WI38 (cell line): ENCODE measurements around the gene NDUFA12.

Experiments
- H3K4me3 ChIP-seq: 2 replicates; pipeline ENCODE4 v1.5.1; 2011; ENCODE audit warnings: low read depth, mild to moderate bottlenecking, control low read depth, low read length
- TF ChIP-seq, protein P1 (sequence below): IDR thresholded peaks from 2 replicates; pipeline ENCODE4 v1.5.1; 2012; ENCODE audit warnings: low read depth, mild to moderate bottlenecking, control low read depth, low read length

Gene NDUFA12

DNA sequence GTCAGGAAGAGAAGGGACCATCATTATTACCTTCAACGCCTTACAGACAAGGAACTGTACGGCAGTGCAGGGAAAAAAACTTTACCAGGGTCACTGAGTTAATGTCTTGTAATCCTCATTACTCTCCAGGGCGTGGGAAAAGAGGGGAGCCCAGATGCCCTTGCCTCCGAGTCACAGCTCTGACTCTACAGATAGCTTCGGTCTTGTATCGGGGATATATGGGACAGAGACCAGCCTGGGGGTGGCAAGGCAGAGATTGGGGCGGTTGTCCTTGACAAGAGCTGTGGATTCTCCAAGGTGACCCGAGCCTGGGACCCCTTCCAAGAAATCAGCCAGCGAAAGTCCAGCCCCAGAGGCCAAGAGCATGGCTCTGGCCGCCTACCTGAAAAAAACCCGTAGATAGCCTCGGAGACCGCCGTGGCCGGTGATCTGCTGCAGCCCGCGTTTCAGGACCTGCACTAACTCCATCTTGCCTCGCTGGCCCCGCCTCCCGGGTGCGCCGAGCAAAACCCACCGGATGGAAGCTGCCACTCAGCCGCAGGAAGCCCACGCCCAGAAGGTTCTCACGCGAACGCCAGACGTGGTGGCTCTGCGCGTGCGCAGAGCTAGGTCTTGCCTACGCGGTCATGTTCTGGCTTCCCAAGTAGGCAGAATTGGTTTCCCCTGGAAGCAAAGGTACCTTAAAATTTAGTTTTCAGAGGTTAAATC, at the start of gene NDUFA12:
Gene NDUFA12 (minus strand): TSS at position 485 of the 708 bp plus-strand sequence. CDS start 17 bp downstream, at position 468.
- TF ChIP-seq, protein P1, sequence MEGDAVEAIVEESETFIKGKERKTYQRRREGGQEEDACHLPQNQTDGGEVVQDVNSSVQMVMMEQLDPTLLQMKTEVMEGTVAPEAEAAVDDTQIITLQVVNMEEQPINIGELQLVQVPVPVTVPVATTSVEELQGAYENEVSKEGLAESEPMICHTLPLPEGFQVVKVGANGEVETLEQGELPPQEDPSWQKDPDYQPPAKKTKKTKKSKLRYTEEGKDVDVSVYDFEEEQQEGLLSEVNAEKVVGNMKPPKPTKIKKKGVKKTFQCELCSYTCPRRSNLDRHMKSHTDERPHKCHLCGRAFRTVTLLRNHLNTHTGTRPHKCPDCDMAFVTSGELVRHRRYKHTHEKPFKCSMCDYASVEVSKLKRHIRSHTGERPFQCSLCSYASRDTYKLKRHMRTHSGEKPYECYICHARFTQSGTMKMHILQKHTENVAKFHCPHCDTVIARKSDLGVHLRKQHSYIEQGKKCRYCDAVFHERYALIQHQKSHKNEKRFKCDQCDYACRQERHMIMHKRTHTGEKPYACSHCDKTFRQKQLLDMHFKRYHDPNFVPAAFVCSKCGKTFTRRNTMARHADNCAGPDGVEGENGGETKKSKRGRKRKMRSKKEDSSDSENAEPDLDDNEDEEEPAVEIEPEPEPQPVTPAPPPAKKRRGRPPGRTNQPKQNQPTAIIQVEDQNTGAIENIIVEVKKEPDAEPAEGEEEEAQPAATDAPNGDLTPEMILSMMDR = no peak
- H3K4me3 ChIP-seq = peak within 1 kb of the TSS; percentile 80

DNA sequence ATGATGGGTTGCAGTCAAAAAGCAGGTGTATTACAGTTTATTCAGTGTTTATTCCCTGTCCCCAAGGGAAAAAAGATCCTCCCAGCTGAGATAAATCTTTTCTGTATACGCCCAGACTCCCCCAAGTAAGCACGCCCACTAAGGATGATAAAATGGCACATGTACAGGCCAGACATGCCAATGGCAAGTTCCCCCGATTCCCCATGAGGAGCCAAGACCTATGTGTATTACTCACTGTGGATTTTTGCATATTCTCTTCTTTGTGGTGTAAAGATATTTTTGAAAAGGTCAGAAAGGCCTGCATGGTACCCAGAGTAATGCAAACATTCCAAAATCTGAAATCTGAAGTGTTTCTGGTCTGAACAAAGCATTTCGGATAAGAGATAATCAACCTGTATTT, 47.7 kb upstream of the NDUFA12 start:
- TF ChIP-seq, protein P1 = no peak
- H3K4me3 ChIP-seq = no peak overlapping the region

- no peak overlapping the region for H3K4me3 ChIP-seq
These were observed 34.4 kb upstream of the NDUFA12 start for GRCh38 chr12:95037906-95038305.

GRCh38 chr12:95034750-95035149, 31.3 kb upstream of the NDUFA12 start:
- H3K4me3 ChIP-seq = no peak overlapping the region
- TF ChIP-seq, protein P1 = no peak

More at GRCh38 chr12:95037906-95038305, 34.4 kb upstream of the NDUFA12 start:
- TF ChIP-seq, protein P1 = no peak

DNA sequence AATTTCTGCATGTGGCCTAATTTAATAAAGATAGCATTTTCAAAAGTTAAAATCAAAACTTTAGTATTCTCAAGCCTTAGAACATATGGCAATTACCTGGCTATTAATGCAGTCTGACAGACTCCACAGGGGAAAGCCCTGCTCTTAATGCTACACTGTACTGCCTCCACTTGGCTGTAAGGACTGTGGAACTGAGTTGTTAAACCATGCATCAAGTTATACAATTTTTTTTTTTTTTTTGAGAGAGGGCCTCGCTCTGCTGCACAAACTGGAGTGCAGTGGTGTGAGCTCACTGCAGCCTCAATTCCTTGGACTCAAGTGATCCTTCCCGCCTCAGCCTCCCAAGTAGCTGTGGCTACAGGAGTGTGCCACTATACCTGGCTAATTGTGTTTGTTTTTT, 19.0 kb upstream of the NDUFA12 start:
- TF ChIP-seq, protein P1 = no peak
- H3K4me3 ChIP-seq = no peak overlapping the region

DNA sequence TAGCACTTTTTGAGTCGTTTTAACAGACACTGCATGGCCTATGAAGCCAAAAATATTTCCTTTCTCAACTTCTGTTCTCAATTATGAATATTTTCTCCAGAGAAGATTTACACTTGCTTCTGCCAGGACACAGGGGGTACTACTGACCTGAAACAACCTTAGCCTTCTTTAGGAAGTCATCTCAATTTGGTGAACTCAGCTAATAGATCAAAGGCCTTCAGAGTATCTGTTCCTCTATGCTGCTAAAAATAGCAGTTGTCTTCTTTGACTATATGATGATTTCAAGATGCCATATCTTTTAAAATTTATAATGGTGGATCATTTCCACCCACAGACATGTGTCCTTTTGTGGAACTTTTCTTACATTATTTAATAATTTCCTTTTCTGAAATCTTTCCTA, 14.0 kb upstream of the NDUFA12 start:
- H3K4me3 ChIP-seq = no peak overlapping the region
- TF ChIP-seq, protein P1 = no peak

GRCh38 chr12:95016120-95016519, 12.6 kb upstream of the NDUFA12 start:
- H3K4me3 ChIP-seq = no peak overlapping the region
- TF ChIP-seq, protein P1 = no peak
